Measurements from ENCODE around the gene HDAC5. TPM values are rescaled to one million over a fixed set of nuclear protein-coding genes. Genes with fewer than 3 reads are reported as not detected.

The HDAC5 gene
- total and polyA plus RNA-seq, 2 of the 8 experiments (the other 6 are each of a cell fraction or from before 2014, with no cell fraction given): 48.5 to 54.4 TPM

GRCh38 chr17:44146375-44147346 lies 23.2 kb upstream of the HDAC5 start (continued):
- no peak for TF ChIP-seq E2F6 (IDR thresholded peaks at IDR 0.05)

Measured in H1 (cell line).